PC-3 (cell line): ENCODE measurements around the gene SSRP1. TPM values are rescaled to one million over a fixed set of nuclear protein-coding genes. Genes with fewer than 3 reads are reported as not detected.

ENCODE experiments used
- ATAC-seq: fragments of 200-7000 bp; cut with Tn5 transposase; 2 replicates; pipeline ENCODE4 v1.9.1; 2020; ENCODE audit warnings: mild to moderate bottlenecking, moderate library complexity
- BruUV-seq: library from RNA; stranded (reverse); fragments of 400-500 nt; replicated peaks from 2 replicates; lab custom pipeline; 2021; lab: Mats Ljungman, UMichigan
- CTCF ChIA-PET: fragments of 300-600 bp; sonication (Branson Sonifier 250); formaldehyde crosslinking; loops from one replicate; lab custom pipeline; 2022; ENCODE audit warnings: antibody characterized with exemption; lab: Charles Lee
- POLR2A ChIA-PET: fragments of 300-600 bp; sonication (Branson Sonifier 250); formaldehyde crosslinking; loops from one replicate; lab custom pipeline; 2022; ENCODE audit warnings: antibody characterized with exemption; ENCODE audit not compliant: unreplicated experiment; lab: Charles Lee
- DNase-seq: peaks from one replicate; pipeline ENCODE4 v3.0.0-alpha.2; 2015
- H2AFZ ChIP-seq: fragments of 300-600 bp; sonication (generic); 2 replicates; pipeline ENCODE4 v1.6.0; 2016; ENCODE audit warnings: antibody characterized with exemption, low read length
- H3F3A ChIP-seq: fragments of 300-600 bp; sonication (generic); one replicate; pipeline ENCODE4 v1.6.0; 2017; ENCODE audit warnings: antibody characterized with exemption, low read length, control low read depth, mild to moderate bottlenecking; ENCODE audit not compliant: unreplicated experiment
- H3K27ac ChIP-seq: fragments of 300-600 bp; sonication (generic); 2 replicates; pipeline ENCODE4 v1.5.1; 2016; ENCODE audit warnings: mild to moderate bottlenecking, low read length
- H3K27me3 ChIP-seq: fragments of 300-600 bp; sonication (generic); 2 replicates; pipeline ENCODE4 v1.6.1; 2016; ENCODE audit warnings: low read length, mixed read lengths
- H3K36me3 ChIP-seq: fragments of 300-600 bp; sonication (generic); 2 replicates; pipeline ENCODE4 v1.6.1; 2016; ENCODE audit warnings: low read depth, mixed run types, low read length, mixed read lengths
- H3K4me1 ChIP-seq: fragments of 300-600 bp; sonication (generic); 2 replicates; pipeline ENCODE4 v1.5.1; 2016; ENCODE audit warnings: low read length; ENCODE audit not compliant: insufficient read depth
- H3K4me2 ChIP-seq: fragments of 300-600 bp; sonication (generic); 2 replicates; pipeline ENCODE4 v1.6.0; 2016; ENCODE audit warnings: low read length
- H3K4me3 ChIP-seq: fragments of 300-600 bp; sonication (generic); 2 replicates; pipeline ENCODE4 v1.5.1; 2016; ENCODE audit warnings: mild to moderate bottlenecking, low read length, mixed read lengths
- H3K79me2 ChIP-seq: fragments of 300-600 bp; sonication (generic); 2 replicates; pipeline ENCODE4 v1.6.1; 2017; ENCODE audit warnings: low read length, mixed read lengths
- H3K9ac ChIP-seq: fragments of 300-600 bp; sonication (generic); 2 replicates; pipeline ENCODE4 v1.6.0; 2016; ENCODE audit warnings: mild to moderate bottlenecking, low read length
- H3K9me2 ChIP-seq: fragments of 300-600 bp; sonication (generic); replicated peaks from 2 replicates; pipeline ENCODE4 v1.6.1; 2016; ENCODE audit warnings: mixed run types, low read length, mixed read lengths
- H3K9me3 ChIP-seq: fragments of 300-600 bp; sonication (generic); 2 replicates; pipeline ENCODE4 v1.6.1; 2016; ENCODE audit warnings: low read length, mixed read lengths
- H4K20me1 ChIP-seq: fragments of 300-600 bp; sonication (generic); 2 replicates; pipeline ENCODE4 v1.6.1; 2016; ENCODE audit warnings: low read length, mixed read lengths
- CTCF ChIP-seq: fragments of 300-600 bp; sonication (generic); conservative IDR thresholded peaks from 2 replicates; pipeline ENCODE4 v1.5.1; 2017; ENCODE audit warnings: antibody characterized with exemption, low read depth, mild to moderate bottlenecking, low read length
- EZH2 ChIP-seq: fragments of 300-600 bp; sonication (generic); IDR thresholded peaks from one replicate; pipeline ENCODE4 v1.6.1; 2017; ENCODE audit warnings: antibody characterized with exemption, mild to moderate bottlenecking, low read length; ENCODE audit not compliant: unreplicated experiment
- EZH2phosphoT487 ChIP-seq: fragments of 300-600 bp; sonication (generic); IDR thresholded peaks from 2 replicates; pipeline ENCODE4 v1.6.1; 2018; ENCODE audit warnings: mild to moderate bottlenecking, antibody characterized with exemption, low read length, borderline replicate concordance
- intact Hi-C: fragments of 100-400 bp; cut with micrococcal nuclease; formaldehyde crosslinking; loops from 2 replicates; pipeline ENCODE4 v1.9.0; 2023
- total RNA-seq: library from RNA; depleted of rRNA; stranded (reverse); fragments of >200 nt; gene quantifications from 2 replicates; pipeline ENCODE4 v1.2.3, GENCODE V29; 2014

The SSRP1 gene
- total RNA-seq, 1 experiment from 2014 or later, result 228 TPM

GRCh38 chr11:57358543-57358961, 22.9 kb upstream of the SSRP1 start:
- intact Hi-C loops, result no loop called here
- H3K9me3 ChIP-seq, result no peaks in the 10 kb centered on the region
- H3F3A ChIP-seq, result no peaks in the 10 kb centered on the region
- ChIA-PET POLR2A (no interaction called here), CTCF (no interaction called here)
- no peak overlapping the region for H3K4me2 ChIP-seq
- H3K36me3 ChIP-seq, result no peaks in the 10 kb centered on the region
- ATAC-seq (no peak; the same call in 1 of the 2 replicates), DNase-seq (peak; percentile 40)
- no peak overlapping the region for H3K4me3 ChIP-seq
- H3K27me3 ChIP-seq, result 0 out of 2 replicates have a peak, but pooled peaks cover 10% of the 10 kb centered on the region
- H3K4me1 ChIP-seq, result no peaks in the 10 kb centered on the region
- H4K20me1 ChIP-seq, result no peaks in the 10 kb centered on the region
- no peak for TF ChIP-seq EZH2phosphoT487
- peak; percentile 26; the same call in 1 of the 2 replicates for TF ChIP-seq CTCF
- no peak overlapping the region for H3K9ac ChIP-seq
- no TSS peak for BruUV-seq
- no peaks in the 10 kb centered on the region for H3K79me2 ChIP-seq
- H3K9me2 ChIP-seq, result no peaks in the 10 kb centered on the region
- no peak overlapping the region for H3K27ac ChIP-seq
- no peak overlapping the region for H2AFZ ChIP-seq

GRCh38 chr11:57357856-57358255, 22.2 kb upstream of the SSRP1 start:
- H3K4me2 ChIP-seq, result no peak overlapping the region
- no peaks in the 10 kb centered on the region for H3K4me1 ChIP-seq
- H3K9ac ChIP-seq, result no peak overlapping the region
- no TSS peak for BruUV-seq
- no peak overlapping the region for H3K4me3 ChIP-seq
- DNase-seq, result no peak
- intact Hi-C loops, result no loop called here
- 0 out of 2 replicates have a peak, but pooled peaks cover 4% of the 10 kb centered on the region for H3K27me3 ChIP-seq
- no peak overlapping the region for H2AFZ ChIP-seq
- no peak for TF ChIP-seq EZH2phosphoT487
- TF ChIP-seq CTCF, result no peak
- no peak for TF ChIP-seq EZH2
- no peak overlapping the region for H3K27ac ChIP-seq
- H3K79me2 ChIP-seq, result no peaks in the 10 kb centered on the region
- H3K9me2 ChIP-seq, result no peaks in the 10 kb centered on the region
- no peaks in the 10 kb centered on the region for H3K9me3 ChIP-seq
- ATAC-seq, result no peak
- no peaks in the 10 kb centered on the region for H4K20me1 ChIP-seq
- CTCF ChIA-PET, result no interaction called here
- H3K36me3 ChIP-seq, result no peaks in the 10 kb centered on the region
- no peaks in the 10 kb centered on the region for H3F3A ChIP-seq
- POLR2A ChIA-PET, result no interaction called here

GRCh38 chr11:57357310-57357709, 21.6 kb upstream of the SSRP1 start:
- no peak overlapping the region for H3K4me3 ChIP-seq
- DNase-seq (no peak), ATAC-seq (no peak)
- H3K9me2 ChIP-seq, result no peaks in the 10 kb centered on the region
- ChIA-PET CTCF (no interaction called here), POLR2A (no interaction called here)
- H4K20me1 ChIP-seq, result no peaks in the 10 kb centered on the region
- BruUV-seq, result no TSS peak
- H3K4me2 ChIP-seq, result no peak overlapping the region
- H3K79me2 ChIP-seq, result no peaks in the 10 kb centered on the region
- H3K9me3 ChIP-seq, result no peaks in the 10 kb centered on the region
- no peaks in the 10 kb centered on the region for H3F3A ChIP-seq
- H3K36me3 ChIP-seq, result no peaks in the 10 kb centered on the region
- H3K9ac ChIP-seq, result no peak overlapping the region
- H2AFZ ChIP-seq, result no peak overlapping the region
- no peak overlapping the region for H3K27ac ChIP-seq
- no peaks in the 10 kb centered on the region for H3K27me3 ChIP-seq
- intact Hi-C loops, result no loop called here
- no peaks in the 10 kb centered on the region for H3K4me1 ChIP-seq
- no peak for TF ChIP-seq CTCF
